Endothelial cell of umbilical vein (primary cell): ENCODE measurements around the gene GALNT4. TPM values are rescaled to one million over a fixed set of nuclear protein-coding genes. Genes with fewer than 3 reads are reported as not detected.

Experiments
- BruUV-seq: library from RNA; stranded (reverse); fragments of 400-500 nt; replicated peaks from 2 replicates; lab custom pipeline; 2021; lab: Mats Ljungman, UMichigan
- CTCF ChIA-PET: fragments of 300-600, 350-600 bp; sonication (Branson Sonifier 250); formaldehyde crosslinking; loops from one replicate; lab custom pipeline; 2021; ENCODE audit warnings: antibody characterized with exemption, inconsistent platforms; lab: Charles Lee
- POLR2A ChIA-PET: fragments of 300-600, 350-600 bp; sonication (Branson Sonifier 250); formaldehyde crosslinking; loops from one replicate; lab custom pipeline; 2021; ENCODE audit warnings: antibody characterized with exemption, inconsistent platforms; lab: Charles Lee
- DNase-seq: peaks from one replicate; pipeline ENCODE4 v3.0.0-alpha.2; 2011; ENCODE audit warnings: low read depth, low spot score
- FAIRE-seq: peaks from 2 replicates; lab custom pipeline; 2011; peaks lifted over from hg19 to GRCh38; lab: Jason Lieb, UNC
- H2AFZ ChIP-seq: 2 replicates; pipeline ENCODE4 v1.6.0; 2012; ENCODE audit warnings: low read depth, low read length, control low read depth, inconsistent platforms
- H3K27ac ChIP-seq: 2 replicates; pipeline ENCODE4 v1.5.1; 2011; ENCODE audit warnings: low read depth, mild to moderate bottlenecking, control low read depth, low read length, moderate library complexity; ENCODE audit not compliant: insufficient read depth
- H3K27me3 ChIP-seq, 2 experiments: 2 replicates each; pipeline versions ENCODE4 v1.6.0 to v1.6.1; 2011; ENCODE audit warnings: low read length in 2 of 2, mixed read lengths in 1 of 2; ENCODE audit not compliant: control insufficient read depth in 2 of 2, insufficient read depth in 2 of 2
- H3K36me3 ChIP-seq, 2 experiments: 2 replicates in 1 of 2; 3 replicates in 1 of 2; pipeline ENCODE4 v1.5.1; 2011; ENCODE audit warnings: low read length in 2 of 2, mild to moderate bottlenecking in 1 of 2, moderate library complexity in 1 of 2; ENCODE audit not compliant: control insufficient read depth in 2 of 2, insufficient read depth in 2 of 2; ENCODE audit errors: extremely low read depth in 1 of 2
- H3K4me1 ChIP-seq: 3 replicates; pipeline ENCODE4 v1.5.1; 2011; ENCODE audit warnings: mild to moderate bottlenecking, low read length; ENCODE audit not compliant: control insufficient read depth, insufficient read depth; ENCODE audit errors: extremely low read depth
- H3K4me2 ChIP-seq: 2 replicates; pipeline ENCODE4 v1.6.1; 2011; ENCODE audit warnings: low read length, control low read depth, mixed read lengths; ENCODE audit not compliant: insufficient read depth
- H3K4me3 ChIP-seq, 3 experiments: fragments of 200-600 bp in 1 of 3; sonication (generic), shearing (Covaris generic) in 1 of 3; replicated peaks in 1 of 3; 2 replicates each; pipeline ENCODE4 v1.5.1; 2011 to 2016; ENCODE audit warnings: control low read depth in 3 of 3, low read length in 3 of 3, mild to moderate bottlenecking in 2 of 3, inconsistent platforms in 1 of 3, low read depth in 1 of 3, moderate library complexity in 1 of 3; ENCODE audit not compliant: insufficient read depth in 1 of 3
- H3K79me2 ChIP-seq: 2 replicates; pipeline ENCODE4 v1.6.0; 2012; ENCODE audit warnings: low read length, inconsistent platforms; ENCODE audit not compliant: control insufficient read depth, insufficient read depth
- H3K9ac ChIP-seq: replicated peaks from 2 replicates; pipeline ENCODE3; 2011; ENCODE audit warnings: low read length, control low read depth; ENCODE audit not compliant: insufficient read depth; ENCODE audit errors: extremely low read depth
- H3K9me1 ChIP-seq: replicated peaks from 3 replicates; pipeline ENCODE4 v1.6.0; 2011; ENCODE audit warnings: mild to moderate bottlenecking, low read length; ENCODE audit not compliant: control insufficient read depth, insufficient read depth; ENCODE audit errors: extremely low read depth
- H3K9me3 ChIP-seq: replicated peaks from 2 replicates; pipeline ENCODE4 v1.5.1; 2012; ENCODE audit warnings: low read length, inconsistent platforms; ENCODE audit not compliant: control insufficient read depth, insufficient read depth
- H4K20me1 ChIP-seq: replicated peaks from 2 replicates; pipeline ENCODE3; 2011; ENCODE audit warnings: mild to moderate bottlenecking, low read length; ENCODE audit not compliant: control insufficient read depth, insufficient read depth; ENCODE audit errors: extremely low read depth
- CTCF ChIP-seq, 2 donors: IDR thresholded peaks; 1 replicate in 1 of 2; 2 replicates in 1 of 2; pipeline ENCODE4 v1.5.1; 2011; ENCODE audit warnings: low read length in 2 of 2, mild to moderate bottlenecking in 2 of 2, moderate library complexity in 2 of 2, control low read depth in 1 of 2, inconsistent platforms in 1 of 2, low read depth in 1 of 2; ENCODE audit not compliant: insufficient read depth in 1 of 2; ENCODE audit errors: extremely low read depth in 1 of 2
- EZH2 ChIP-seq: IDR thresholded peaks from 2 replicates; pipeline ENCODE4 v1.6.1; 2012; ENCODE audit warnings: borderline replicate concordance, low read depth, mild to moderate bottlenecking, moderate library complexity, low read length, inconsistent platforms; ENCODE audit not compliant: severe bottlenecking
- FOS ChIP-seq: IDR thresholded peaks from 2 replicates; pipeline ENCODE4 v1.6.1; 2011; ENCODE audit warnings: mild to moderate bottlenecking, low read length, moderate library complexity, borderline replicate concordance; ENCODE audit not compliant: insufficient read depth
- GATA2 ChIP-seq: IDR thresholded peaks from 2 replicates; pipeline ENCODE4 v1.7.0; 2011; ENCODE audit warnings: low read depth, mild to moderate bottlenecking, moderate library complexity, mixed read lengths, low read length; ENCODE audit not compliant: insufficient read length, insufficient read depth
- JUN ChIP-seq: IDR thresholded peaks from 2 replicates; pipeline ENCODE4 v1.6.1; 2011; ENCODE audit warnings: borderline replicate concordance, low read depth; ENCODE audit not compliant: insufficient read length, insufficient read depth
- MAX ChIP-seq: IDR thresholded peaks from 2 replicates; pipeline ENCODE4 v1.6.1; 2011; ENCODE audit not compliant: insufficient read depth, insufficient read length
- MYC ChIP-seq: IDR thresholded peaks from one replicate; pipeline ENCODE4 v1.6.1; 2011; ENCODE audit warnings: mild to moderate bottlenecking, low read depth, low read length
- POLR2A ChIP-seq: IDR thresholded peaks from 2 replicates; pipeline ENCODE4 v1.6.1; 2012; ENCODE audit warnings: low read depth, mild to moderate bottlenecking, control low read depth, low read length
- POLR2AphosphoS5 ChIP-seq: IDR thresholded peaks from 2 replicates; pipeline ENCODE4 v1.6.1; 2012; ENCODE audit warnings: low read depth, mild to moderate bottlenecking, control low read depth, low read length, moderate library complexity; ENCODE audit not compliant: insufficient read depth
- dilution Hi-C: fragments of 300-500 bp; cut with MboI; formaldehyde crosslinking; loops from one replicate; pipeline ENCODE4 v1.15.0; 2019; ENCODE audit warnings: low sequenced_read_pairs; ENCODE audit not compliant: extremely low pct_ligation_motif_present
- intact Hi-C: fragments of 100-400 bp; cut with micrococcal nuclease; formaldehyde crosslinking; loops from one replicate; pipeline ENCODE4 v1.10.0; 2022
- polyA plus RNA-seq, 4 experiments: library from polyadenylated mRNA; depleted of rRNA in 3 of 4; stranded (reverse) in 3 of 4; unstranded in 1 of 4; fragments of >200 nt; gene quantifications; 2 replicates each; pipeline versions ENCODE4 v1.2.1 to v1.2.3, GENCODE V29; 2011 to 2012; ENCODE audit warnings: missing spikeins in 1 of 4
- total RNA-seq: library from RNA; stranded (reverse); gene quantifications from 2 replicates; pipeline ENCODE4 v1.2.3, GENCODE V29; 2021

GALNT4 gene
- total and polyA plus RNA-seq, 2 donors (not counting 3 experiments of a cell fraction or from before 2014, with no cell fraction given), result 2.0 to 9.8 TPM

GRCh38 chr12:89538897-89539296 lies 14.3 kb upstream of the GALNT4 start:
- Histone ChIP-seq H3K4me3 (no peak overlapping the region), H2AFZ (no peak overlapping the region), H3K79me2 (no peaks in the 10 kb centered on the region), H3K4me2 (no peak overlapping the region), H3K9me1 (no peaks in the 10 kb centered on the region), H3K36me3 (no peaks in the 10 kb centered on the region), H4K20me1 (no peaks in the 10 kb centered on the region), H3K27me3 (no peaks in the 10 kb centered on the region), H3K9ac (no peak overlapping the region), H3K27ac (no peak overlapping the region), H3K4me1 (peaks cover 5% of the 10 kb centered on the region), H3K9me3 (no peaks in the 10 kb centered on the region)
- CTCF ChIA-PET, result interaction anchor here (1.1 to 2.0 kb wide), 3 partner anchors 11 to 1402 kb away, joined by 3 to 6 read pairs (median 3); no protein-coding TSS in a partner anchor
- TF ChIP-seq MYC (no peak), FOS (no peak), JUN (no peak), MAX (no peak), EZH2 (no peak), GATA2 (no peak), POLR2A (no peak), CTCF (IDR thresholded peaks at IDR 0.05; ENCODE audit: extremely low read depth in 1 of 2, insufficient read depth in 1 of 2, low read depth in 1 of 2, low read length in 2 of 2) (no peak), POLR2AphosphoS5 (no peak)
- no TSS peak for BruUV-seq
- dilution Hi-C loops, result no loop called here
- POLR2A ChIA-PET, result no interaction called here
- intact Hi-C loops, result no loop called here
- FAIRE-seq (no peak), DNase-seq (no peak)
